Activated B cell treated with CpG ODN at 0.5 μM for 24 hours (primary cell): ENCODE results near the gene CAMKMT. TPM values are rescaled to one million over a fixed set of nuclear protein-coding genes. Genes with fewer than 3 reads are reported as not detected.

Experiments
- ATAC-seq: fragments of 200-7000 bp; cut with Tn5 transposase; one replicate; pipeline ENCODE4 v1.10.0; 2021; ENCODE audit warnings: low read depth, mild to moderate bottlenecking, moderate library complexity
- CTCF ChIA-PET: fragments of 350-600 bp; sonication (Branson Sonifier 250); formaldehyde crosslinking; loops from one replicate; lab custom pipeline; 2021; ENCODE audit warnings: antibody characterized with exemption; lab: Charles Lee
- POLR2A ChIA-PET: fragments of 350-600 bp; sonication (Branson Sonifier 250); formaldehyde crosslinking; loops from one replicate; lab custom pipeline; 2021; ENCODE audit warnings: antibody characterized with exemption; lab: Charles Lee
- DNase-seq: peaks from one replicate; pipeline ENCODE4 v3.0.0; 2022
- H3K27ac Mint-ChIP-seq: one replicate; pipeline ENCODE4 v1.8.0; 2020; ENCODE audit warnings: mixed read lengths
- H3K27me3 Mint-ChIP-seq: one replicate; pipeline ENCODE4 v1.8.0; 2021; ENCODE audit warnings: mixed read lengths
- H3K36me3 Mint-ChIP-seq: one replicate; pipeline ENCODE4 v1.8.0; 2021; ENCODE audit warnings: low read depth, mixed read lengths
- H3K4me1 Mint-ChIP-seq: one replicate; pipeline ENCODE4 v1.8.0; 2021; ENCODE audit warnings: mixed read lengths
- H3K4me3 Mint-ChIP-seq: one replicate; pipeline ENCODE4 v1.8.0; 2020; ENCODE audit warnings: mild to moderate bottlenecking, mixed read lengths
- H3K9me3 Mint-ChIP-seq: one replicate; pipeline ENCODE4 v1.8.0; 2020; ENCODE audit warnings: mixed read lengths
- CTCF ChIP-seq: fragments of 200-600 bp; IDR thresholded peaks from one replicate; pipeline ENCODE4 v1.8.0; 2022; ENCODE audit warnings: antibody characterized with exemption, mild to moderate bottlenecking
- intact Hi-C: fragments of 100-400 bp; cut with micrococcal nuclease; formaldehyde crosslinking; loops from one replicate; pipeline ENCODE4 v1.15.1; 2024
- total RNA-seq: library from RNA; stranded (reverse); gene quantifications from 2 replicates; pipeline ENCODE4 v1.2.3, GENCODE V29; 2022

CAMKMT gene
- total RNA-seq, 1 donor from 2014 or later, result 21.2 TPM

GRCh38 chr2:44789971-44790721 is 428.4 kb downstream of the CAMKMT start:
- Mint-ChIP-seq H3K4me3 (no peak overlapping the region), H3K27ac (no peak overlapping the region), H3K27me3 (peaks cover 9% of the 10 kb centered on the region), H3K36me3 (no peaks in the 10 kb centered on the region), H3K9me3 (no peaks in the 10 kb centered on the region), H3K4me1 (no peaks in the 10 kb centered on the region)
- ChIA-PET CTCF (no interaction called here), POLR2A (no interaction called here)
- no peak for DNase-seq
- no peak for TF ChIP-seq CTCF
- intact Hi-C loops, result no loop called here
- no peak for ATAC-seq

DNA sequence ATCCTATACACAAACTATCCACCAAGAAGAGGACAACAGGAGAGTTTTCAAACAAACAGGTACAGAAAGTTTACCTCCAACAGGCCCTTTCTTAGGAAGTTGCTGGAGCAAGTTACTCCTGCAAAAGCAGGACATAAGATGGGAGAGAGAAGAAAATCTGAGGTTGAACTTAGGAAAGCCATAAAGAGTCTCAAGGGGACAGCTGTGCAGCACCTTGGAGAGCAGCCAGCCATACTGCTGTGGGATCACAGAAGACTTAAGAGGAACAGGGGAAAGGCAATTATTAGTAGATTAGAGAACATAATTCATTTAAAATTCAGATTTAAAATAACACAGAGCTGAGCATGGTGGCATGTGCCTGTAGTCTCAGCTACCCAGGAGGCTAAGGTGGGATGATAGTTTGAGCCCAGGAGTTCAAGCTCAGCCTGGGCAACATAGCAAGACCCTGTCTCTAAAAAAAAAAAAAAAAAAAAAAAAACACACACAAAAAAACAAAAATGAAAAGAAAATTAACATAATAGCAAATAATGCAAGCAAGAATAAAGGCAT is 431.6 kb downstream of the CAMKMT start:
- Mint-ChIP-seq H3K4me3 (no peak overlapping the region), H3K4me1 (no peaks in the 10 kb centered on the region), H3K36me3 (no peaks in the 10 kb centered on the region), H3K9me3 (no peaks in the 10 kb centered on the region), H3K27me3 (peaks cover 20% of the 10 kb centered on the region), H3K27ac (no peak overlapping the region)
- CTCF ChIA-PET, result no interaction called here
- DNase-seq, result no peak
- no peak for TF ChIP-seq CTCF
- intact Hi-C loops, result no loop called here
- POLR2A ChIA-PET, result interaction anchor here (0.7 kb wide), 1 partner anchor 10 kb away, joined by 3 read pairs; no protein-coding TSS in a partner anchor
- ATAC-seq, result no peak

DNA sequence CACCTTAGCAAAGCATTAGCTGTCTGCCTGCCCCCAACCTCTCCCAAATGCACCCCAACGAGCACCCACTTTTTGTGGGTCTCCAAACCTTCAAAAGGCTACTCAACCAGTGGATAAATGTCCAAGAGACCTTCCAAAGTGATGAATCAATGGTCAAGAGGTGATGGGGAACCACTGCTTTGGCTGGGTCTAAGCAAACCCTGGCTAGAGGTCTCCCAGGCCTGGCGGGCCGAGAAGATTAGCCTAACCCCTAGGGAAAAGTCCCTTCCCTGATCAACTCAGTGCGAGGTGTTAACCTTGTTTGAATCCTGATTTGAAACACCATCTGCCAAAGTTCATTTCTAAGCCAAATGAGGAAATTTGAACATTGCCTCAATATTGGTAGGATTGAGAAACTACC is 435.0 kb downstream of the CAMKMT start:
- Mint-ChIP-seq H3K36me3 (no peaks in the 10 kb centered on the region), H3K9me3 (no peaks in the 10 kb centered on the region), H3K27ac (no peak overlapping the region), H3K4me1 (peaks cover 15% of the 10 kb centered on the region), H3K27me3 (peaks cover 43% of the 10 kb centered on the region), H3K4me3 (no peak overlapping the region)
- no peak for TF ChIP-seq CTCF
- DNase-seq (no peak), ATAC-seq (no peak)
- ChIA-PET POLR2A (no interaction called here), CTCF (no interaction called here)
- intact Hi-C loops, result no loop called here

GRCh38 chr2:44798139-44798659 is 436.5 kb downstream of the CAMKMT start:
- ATAC-seq (no peak), DNase-seq (no peak)
- peaks cover 47% of the 10 kb centered on the region for H3K27me3 Mint-ChIP-seq
- CTCF ChIA-PET, result no interaction called here
- no peak for TF ChIP-seq CTCF
- peaks cover 21% of the 10 kb centered on the region for H3K4me1 Mint-ChIP-seq
- no peaks in the 10 kb centered on the region for H3K9me3 Mint-ChIP-seq
- POLR2A ChIA-PET, result no interaction called here
- H3K27ac Mint-ChIP-seq, result no peak overlapping the region
- H3K4me3 Mint-ChIP-seq, result no peak overlapping the region
- no peaks in the 10 kb centered on the region for H3K36me3 Mint-ChIP-seq
- intact Hi-C loops, result no loop called here

GRCh38 chr2:44799105-44799504 is 437.4 kb downstream of the CAMKMT start:
- POLR2A ChIA-PET, result no interaction called here
- no peak for TF ChIP-seq CTCF
- Mint-ChIP-seq H3K27ac (no peak overlapping the region), H3K36me3 (no peaks in the 10 kb centered on the region), H3K4me3 (no peak overlapping the region), H3K27me3 (peaks cover 54% of the 10 kb centered on the region), H3K9me3 (no peaks in the 10 kb centered on the region), H3K4me1 (peaks cover 21% of the 10 kb centered on the region)
- ATAC-seq (no peak), DNase-seq (no peak)
- CTCF ChIA-PET, result no interaction called here
- intact Hi-C loops, result no loop called here
